GM21360 (cell line): ENCODE measurements around the gene PRAC2.

Experiments used
- ATAC-seq: cut with Tn5 transposase; IDR thresholded peaks from one replicate; pipeline ENCODE4 v1.9.1; 2021; ENCODE audit warnings: mild to moderate bottlenecking, moderate library complexity; ENCODE audit not compliant: unreplicated experiment

Gene PRAC2

DNA sequence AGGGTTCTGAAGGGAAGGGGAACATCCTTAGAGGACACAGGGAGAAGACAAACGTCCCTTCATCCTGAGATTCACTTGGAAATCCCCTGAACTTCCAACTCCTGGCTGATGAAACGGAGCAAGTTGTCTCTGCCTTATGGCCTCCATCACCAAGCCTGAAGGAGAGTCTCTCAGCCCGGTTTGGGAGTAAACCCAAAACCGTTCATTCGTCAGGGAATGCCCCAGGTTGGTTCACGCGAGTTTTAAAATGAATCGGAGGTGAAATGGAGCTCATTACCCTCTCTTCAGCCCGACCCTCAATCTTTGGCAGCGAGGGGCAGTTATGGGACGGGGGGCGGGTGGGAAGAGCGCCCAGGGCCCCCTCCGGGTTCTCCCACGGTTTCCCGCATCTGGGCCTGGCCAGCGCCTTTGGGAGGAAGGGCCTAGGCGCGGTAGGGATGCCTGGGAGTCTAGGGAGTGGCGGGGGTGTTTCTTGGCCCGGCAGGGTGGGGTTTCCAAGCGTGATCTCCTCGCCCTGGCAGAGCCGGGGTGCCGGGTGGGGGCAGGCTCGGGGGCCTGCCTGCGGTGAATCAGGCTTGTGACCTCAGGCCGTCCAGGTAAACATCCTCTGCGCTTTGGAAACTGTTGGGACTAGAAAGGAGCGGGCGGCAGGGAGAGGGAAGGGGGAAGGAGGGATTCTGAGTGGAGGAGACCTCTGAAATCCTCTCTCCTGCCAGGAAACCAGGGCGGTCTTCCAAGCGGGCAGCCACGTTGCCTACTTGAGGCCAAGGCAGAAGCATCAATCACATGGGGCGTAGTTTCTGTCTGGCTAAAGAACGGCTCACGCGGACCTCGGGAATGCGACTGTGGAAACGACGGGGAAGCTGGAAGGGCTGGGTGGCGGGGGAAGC is 29.7 kb downstream of the PRAC2 start:
- ATAC-seq: no peak

DNA sequence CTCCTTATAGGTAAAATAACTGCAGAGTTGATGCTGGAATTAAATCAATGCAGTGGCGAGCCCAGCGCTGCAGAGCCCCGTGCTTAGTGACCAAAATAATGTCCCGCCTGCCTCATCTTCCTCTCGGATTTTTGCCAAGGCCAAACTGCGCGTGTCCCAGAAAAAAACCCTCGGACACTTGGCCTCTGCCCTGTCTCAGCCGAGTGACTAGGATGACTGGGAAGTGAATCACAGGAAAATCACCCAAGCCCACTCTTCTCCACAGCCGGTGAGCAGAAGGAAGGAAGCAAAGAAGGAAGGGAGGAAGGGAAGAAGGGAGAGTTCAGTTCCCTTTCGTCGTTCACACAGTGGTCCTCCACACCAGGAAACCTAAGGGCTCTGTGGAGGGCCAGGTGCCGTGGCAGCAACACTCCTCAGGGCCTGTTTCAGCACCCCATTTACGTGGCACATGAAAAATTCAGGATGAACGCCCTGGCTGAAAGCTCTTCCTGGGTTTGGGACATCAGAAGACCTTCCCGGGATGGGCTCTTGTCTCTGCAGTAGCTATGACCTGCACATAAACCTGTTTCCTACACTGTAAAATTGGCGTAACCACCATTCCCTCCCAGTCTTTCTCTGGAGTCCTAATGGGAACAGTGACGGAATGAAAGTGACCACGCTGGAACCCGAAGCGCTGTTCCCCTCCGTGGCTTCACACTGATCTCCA is 31.0 kb downstream of the PRAC2 start:
- ATAC-seq: no peak

DNA sequence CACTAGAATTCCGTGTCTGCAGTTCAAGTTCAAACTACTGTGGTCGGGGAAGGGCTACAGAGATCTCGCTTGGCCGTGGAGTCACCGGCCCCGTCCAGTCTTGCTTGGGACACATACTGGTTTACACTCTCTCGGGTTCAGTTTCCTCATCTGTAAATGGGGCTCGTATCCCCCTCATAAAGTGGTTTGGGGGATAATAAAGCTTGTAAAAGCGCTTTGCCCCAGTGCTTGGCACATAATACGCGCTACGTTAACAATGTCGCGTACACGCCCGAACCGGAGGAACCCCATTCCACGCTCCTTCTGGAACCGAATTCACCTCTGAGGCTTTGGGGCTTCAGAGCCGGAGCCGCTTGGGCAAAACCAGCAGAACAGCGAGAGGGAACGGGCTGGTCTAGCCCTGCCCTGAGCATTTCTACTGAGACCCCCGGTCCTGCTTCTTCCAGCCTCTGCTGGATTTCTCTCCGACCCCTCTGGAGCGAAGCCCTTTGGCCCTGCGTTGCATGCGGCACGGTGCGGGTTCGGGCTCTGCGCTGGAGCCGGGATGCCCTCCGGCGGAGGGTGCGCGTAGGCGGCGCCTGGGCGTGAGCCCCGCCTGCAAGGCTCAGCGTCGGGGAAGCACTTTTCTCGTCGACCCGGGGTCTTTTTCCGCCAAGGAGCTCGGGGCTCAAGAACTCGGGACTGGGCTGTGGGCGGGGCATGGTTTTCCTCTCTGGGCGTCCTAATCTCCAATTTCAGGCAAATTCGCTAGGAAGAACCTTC is 31.7 kb downstream of the PRAC2 start:
- no peak for ATAC-seq

DNA sequence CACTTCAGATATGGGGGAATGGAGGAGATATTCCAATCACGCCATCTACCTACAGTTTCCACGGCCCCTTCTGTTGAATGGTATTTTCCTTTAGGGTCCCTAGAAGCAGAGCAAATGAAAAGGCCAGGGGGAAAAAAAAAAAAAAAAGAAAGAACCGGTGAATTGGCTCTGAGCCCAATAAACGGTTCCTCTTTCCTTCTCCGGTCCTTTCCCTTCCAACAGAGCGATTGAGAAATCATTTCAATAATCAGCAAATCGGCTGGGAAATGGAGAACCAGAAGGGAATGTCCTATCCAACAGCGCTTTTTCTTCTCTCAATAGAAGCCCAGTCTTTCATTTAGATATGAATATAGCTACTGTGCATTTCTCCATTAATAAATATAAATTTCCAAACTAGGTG is 32.4 kb downstream of the PRAC2 start:
- no peak for ATAC-seq

DNA sequence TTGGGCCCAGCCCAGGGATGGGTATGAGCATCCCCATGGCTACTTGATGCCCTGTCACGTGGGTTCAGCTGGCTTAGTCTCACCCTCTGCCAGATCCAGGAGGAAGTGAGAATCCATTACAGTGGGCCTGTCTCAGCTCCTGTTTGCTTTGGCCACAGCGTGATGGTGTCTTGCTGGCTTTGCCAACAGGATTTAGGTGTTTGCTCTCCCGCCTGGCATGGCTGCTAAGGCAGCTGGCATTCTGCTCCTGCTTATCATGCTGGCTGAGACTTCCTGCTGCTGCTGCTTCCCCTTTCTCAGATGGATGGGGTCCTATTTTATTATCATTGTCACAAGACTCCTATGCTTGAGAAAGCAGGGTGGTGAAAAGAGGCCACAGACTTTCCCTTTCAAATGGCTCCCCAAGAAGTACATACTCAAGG is 33.9 kb downstream of the PRAC2 start:
- no peak for ATAC-seq

DNA sequence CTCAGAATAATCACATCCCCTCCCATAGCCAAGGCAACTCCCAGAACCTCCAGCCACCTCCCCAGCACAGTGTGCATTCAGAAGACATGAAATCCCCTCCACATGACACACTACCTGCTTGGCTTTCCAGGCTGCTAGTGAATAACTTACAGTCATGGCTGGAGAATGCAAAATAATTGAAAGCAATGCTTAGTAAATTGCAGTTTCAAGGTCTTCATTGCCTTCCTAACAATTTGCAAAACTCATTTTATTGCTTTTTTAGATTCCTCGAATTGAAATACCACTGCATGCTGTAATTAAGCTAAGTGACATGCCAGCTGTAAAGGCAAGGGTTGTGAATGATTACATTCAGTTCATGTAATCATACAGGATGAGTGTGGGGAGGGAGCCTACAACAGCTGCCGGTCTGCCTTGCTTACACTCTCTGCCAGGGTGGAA is 34.6 kb downstream of the PRAC2 start:
- no peak for ATAC-seq

DNA sequence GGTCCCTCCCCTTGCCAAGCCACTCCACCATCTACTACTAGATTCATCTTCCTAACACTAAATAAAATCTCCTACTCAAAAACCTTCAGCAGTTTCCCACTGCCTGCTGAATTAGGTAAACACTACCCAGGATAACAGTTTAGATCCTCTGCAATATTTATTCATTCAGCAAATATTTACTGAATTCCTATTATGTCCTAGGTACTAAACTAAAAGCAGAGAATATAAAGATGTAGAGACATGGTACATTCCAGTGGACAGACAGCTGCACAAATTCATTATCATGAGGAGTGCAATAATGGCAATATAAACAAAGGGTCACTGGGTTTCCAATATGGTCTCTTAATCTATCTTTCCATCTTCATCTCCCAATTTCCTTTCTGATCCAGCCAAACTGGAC is 36.3 kb downstream of the PRAC2 start:
- ATAC-seq: no peak

DNA sequence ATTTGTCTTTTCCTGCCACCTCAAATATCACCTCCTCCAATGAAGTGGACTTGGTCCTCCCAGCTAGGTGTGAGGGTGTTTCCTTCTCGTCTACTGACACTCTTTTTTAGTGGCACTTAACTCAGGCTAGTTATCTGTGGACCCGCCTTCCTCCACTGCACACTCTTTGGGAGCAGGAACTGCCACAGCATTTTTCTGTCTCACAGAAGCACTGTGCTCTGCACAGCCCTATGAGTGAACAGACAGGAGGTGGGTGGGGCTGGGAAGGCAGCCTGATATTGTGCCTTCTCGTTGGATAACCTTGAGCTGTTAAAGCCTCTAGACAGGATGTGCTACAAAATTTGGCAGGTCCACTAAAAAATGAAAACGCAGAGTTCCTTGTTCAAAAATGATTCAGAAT is 37.4 kb downstream of the PRAC2 start:
- ATAC-seq: no peak

DNA sequence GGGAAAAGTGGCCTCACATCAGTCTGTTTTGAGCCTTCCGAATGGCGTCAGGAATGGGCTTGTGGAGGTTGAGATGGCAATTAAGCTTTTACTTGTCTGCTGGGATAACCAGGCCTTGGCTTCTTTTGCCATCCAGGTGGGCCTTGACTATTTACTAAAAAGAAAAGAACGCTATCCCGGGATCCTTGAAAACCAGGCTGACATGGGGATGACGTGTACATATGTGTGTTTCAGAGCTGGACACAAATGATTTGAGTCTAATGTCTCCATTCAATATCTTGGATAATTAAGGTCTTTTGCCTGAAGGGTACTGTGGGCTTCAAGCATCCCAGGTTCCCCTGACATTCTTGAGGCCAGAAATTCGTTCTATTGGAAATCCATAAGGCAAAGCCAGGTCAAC is 38.1 kb downstream of the PRAC2 start:
- ATAC-seq: no peak

DNA sequence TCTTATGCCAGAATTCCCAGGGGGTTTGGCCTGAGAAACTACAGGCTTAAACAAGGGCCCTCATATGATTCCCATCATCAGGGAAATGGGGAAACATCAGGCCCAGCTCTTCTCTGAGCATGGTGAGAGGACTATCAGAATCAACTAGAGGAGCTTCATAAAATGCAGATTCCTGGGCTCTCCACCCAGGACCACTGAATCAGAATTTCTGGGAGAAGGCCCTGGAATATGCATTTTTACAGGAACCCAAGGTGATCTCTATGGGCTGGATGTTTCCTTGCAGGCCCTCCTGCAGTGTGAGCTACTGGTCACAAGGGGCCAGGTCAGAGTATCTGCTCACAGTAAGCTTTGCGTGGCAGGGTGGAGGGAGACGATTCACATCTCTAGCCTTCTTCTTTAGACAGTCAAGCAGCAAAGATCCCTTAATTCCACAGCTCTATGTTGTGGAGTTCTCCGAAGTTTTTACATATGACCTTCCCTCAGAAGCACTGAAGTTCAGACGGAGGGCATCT is 44.3 kb downstream of the PRAC2 start:
- no peak for ATAC-seq

DNA sequence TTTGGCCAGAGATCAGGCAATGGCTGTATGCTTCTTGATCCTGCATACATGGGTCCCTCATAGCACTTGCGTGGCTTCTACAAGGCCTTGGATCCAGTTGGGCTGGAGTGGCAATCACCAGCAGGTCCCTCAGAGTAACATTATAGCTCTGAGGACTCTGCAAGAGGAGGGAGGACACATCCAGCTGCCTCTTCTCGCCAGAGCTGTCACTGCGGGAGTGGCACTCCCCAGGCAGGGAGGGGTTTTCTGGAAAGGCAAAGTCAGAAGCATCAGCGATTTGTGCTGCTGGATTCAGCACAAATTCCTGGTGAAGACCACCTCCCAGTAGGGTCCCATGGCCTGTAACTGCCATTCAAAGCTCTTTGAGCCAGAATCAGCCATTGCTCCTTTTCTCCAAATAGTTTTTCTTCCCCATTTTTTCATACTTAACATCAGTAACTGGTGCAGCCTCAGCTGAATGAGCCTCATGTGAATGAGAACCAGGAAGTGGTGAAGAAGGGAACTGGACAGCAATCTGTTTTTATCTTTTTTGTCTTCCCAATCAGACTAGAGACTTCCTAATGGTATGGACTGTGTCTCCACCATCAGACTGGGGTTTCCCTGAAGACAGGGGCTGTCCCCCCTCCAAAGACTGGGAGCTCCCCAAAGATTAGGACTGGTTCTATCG is 46.2 kb downstream of the PRAC2 start:
- ATAC-seq: no peak

DNA sequence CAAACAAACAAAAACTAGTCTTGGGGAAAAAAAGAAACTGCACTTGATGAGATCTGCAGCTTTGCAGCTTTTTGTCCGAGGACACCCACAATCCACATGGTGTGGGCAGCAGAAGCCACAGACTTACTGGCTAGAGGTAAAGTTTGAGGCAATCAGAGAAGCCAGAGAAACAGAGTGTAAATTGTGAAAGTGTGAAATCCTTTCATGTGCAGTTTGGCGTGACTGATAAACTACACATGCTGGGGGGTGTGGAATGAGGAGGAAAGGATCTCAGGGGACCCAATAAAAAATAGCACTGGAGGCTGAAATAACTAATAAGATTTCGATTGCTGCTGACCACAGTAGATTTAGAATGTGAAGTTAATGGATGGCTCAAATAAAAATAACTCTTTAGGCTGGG is 48.0 kb downstream of the PRAC2 start:
- ATAC-seq: no peak

DNA sequence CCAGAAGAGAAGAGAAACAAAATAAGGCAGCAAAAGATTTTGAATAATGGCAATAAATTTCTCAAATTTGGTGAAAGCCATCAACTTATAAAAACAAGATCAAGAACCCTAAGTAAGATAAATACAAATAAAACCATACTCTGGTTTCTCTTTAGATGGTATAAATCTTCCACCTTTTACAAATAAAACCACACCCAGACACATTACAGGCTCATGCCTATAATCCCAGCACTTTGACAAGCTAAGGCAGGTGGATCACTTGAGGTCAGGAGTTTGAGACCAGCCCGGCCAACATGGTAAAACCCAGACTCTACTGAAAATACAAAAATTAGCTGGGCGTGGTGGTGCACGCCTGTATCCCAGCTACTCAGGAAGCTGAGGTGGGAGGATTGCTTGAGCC is 50.3 kb downstream of the PRAC2 start:
- no peak for ATAC-seq
